HG02938 (cell line): ENCODE data around the gene PBX2.
A peak's percentile ranks its signal among the peaks of the same experiment; 100 is the strongest.
"Not testable (repeated sequence)": the region's sequence is repeated elsewhere in the genome, so short reads cannot be mapped to it uniquely, and the experiment has no call there.

Experiments
- ATAC-seq: cut with Tn5 transposase; IDR thresholded peaks from one replicate; pipeline ENCODE4 v1.9.1; 2021; ENCODE audit warnings: mild to moderate bottlenecking, moderate library complexity; ENCODE audit not compliant: unreplicated experiment

PBX2 gene

DNA sequence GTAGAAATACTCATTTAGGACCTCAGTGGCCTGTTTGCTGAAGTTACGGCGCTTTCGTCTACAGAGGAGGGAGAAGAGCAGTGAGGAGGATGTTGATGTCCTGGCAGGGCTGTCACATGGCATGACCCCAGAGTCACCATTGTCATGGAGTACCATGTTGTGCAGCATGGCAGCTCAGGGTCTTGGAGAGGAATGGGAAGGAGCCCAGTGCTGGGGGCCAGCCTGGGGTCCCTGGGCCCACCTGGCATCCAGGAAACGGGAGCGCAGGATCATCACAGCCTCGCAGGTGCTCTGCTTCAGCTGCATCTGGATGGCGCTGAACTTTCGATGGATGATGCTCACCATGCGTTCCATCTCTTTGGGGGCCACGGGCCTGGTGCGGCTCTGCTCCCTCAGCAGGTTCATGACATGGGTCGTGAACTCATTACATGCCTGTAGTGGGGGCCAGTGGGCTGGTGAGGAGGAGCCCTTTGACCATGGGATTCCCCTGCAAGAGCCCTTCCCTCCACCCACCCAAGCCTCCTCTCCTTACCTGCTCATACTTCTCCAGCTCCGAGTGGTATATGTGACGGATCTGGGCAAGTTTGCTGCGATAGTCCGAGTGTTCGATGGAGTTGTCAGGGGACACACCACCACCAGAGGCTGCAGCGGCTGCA, 2.1 kb downstream of the PBX2 start:
- ATAC-seq = not testable (repeated sequence)

DNA sequence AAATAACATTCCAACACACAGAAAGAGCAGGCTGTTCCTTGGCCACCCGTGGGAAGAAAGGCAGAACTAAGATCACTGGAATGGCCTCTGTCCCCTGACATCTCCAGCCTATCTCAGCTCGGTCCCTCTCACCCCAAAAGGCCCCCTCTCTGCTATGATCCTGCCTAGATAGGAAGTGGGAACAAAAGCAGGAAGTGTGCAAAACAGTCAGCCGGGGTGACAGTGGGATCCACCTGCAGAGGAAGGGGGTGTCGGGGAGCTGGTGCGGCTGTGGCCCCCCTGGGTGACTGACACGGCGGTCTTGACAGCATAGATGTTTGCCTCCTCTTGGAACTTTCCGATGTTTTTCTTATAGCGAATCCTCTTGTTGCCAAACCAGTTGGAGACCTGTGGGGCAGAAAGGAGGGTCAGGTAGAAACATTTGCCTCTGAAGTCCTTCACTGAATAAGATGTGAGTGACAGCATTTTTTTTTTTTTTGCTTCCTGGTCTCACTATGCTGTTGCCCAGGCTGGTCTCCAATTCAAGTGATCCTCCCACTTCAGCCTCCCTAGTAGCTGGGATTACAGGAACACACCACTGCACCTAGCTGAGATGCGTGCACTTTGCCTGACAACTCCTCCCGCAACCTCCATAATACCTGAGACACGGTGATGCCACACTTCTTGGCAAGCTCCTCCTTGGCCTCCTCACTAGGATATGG, 2.8 kb downstream of the PBX2 start:
- no peak for ATAC-seq

DNA sequence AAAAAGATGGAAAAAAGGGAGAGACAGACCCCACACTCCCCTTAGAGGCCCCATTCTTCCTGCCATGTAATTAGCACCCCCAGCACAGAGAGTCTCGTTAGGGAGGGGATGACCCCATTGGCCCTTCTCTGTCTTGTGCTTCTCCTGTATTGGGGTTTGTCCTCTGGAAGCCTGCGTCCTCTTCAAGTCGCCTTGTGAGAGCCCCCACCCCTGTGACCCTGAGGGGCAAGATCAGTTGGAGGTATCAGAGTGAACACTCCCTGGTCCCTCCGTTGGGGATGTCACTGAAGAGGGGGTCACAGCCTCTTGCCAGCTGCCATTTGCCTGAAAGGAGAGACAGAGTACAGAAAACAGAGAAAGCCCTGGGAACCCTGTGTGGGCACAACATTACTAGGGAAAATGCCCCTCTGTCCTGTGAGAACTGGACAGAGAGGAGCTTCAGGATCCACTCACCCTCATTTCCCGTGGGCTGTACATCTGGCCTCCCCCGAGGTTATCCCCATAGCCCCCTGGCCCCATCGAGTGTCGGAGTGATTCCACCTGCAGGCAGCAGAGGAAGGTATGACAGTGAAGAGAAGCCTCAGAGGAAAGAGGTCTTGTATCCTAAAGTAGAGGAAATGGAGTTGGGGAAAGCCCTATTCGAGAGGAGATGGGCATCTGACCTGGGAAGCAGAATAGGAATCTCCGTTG, 3.7 kb downstream of the PBX2 start:
- not testable (repeated sequence) for ATAC-seq

DNA sequence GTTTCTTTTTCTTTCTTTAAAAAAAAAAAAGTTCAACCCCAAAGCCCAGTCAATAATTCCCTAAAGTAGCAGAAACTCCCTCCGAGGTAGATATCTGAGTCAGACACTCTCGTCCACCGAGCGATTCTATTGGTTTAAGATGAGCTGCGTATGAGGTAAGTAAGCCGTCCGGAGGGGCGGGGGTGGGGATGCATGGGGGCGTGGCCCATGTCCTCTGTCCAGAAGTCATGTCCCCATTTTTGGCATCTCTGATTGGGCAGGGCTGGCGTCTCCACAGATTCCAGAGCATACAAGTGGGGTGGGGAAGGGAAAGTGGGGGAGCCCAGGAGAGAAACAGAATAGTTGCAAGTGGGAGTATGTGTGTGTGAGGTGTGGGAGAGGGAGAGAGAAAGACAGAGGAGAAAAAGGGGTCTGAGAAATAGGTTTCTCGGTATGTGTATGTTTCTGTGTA, 4.3 kb downstream of the PBX2 start:
- ATAC-seq = not testable (repeated sequence)

DNA sequence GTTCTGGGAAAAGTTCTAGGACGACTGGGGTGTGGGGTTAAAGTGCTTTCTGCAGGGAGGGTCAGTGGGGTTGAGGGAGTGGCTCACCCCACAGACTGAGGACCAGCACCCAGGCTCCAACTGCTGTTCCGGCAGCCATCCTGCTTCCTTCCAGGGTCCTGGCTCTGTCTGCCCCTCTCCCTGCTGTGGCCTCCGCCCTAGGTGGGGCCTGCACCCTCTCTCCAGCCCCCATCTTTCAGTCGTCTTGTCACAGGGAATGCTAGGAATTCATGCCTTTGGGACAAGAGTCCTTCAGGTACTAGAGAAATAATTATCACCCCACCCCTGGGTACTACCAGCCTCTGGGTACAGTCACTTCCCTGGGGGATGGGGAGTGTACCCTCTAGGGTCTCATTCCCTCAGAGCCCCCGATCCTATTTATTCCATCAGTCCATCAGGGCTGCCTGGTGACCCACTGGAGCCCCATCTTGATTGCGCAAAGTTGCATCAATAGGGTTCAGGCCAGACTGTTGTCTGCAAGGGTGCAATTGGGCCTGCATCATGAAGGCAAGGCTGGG, 5.8 kb downstream of the PBX2 start, which contains the start of gene AGER:
TSS of gene AGER (minus strand) at position 170 of the 557 bp plus-strand sequence. CDS start at position 139, 31 bp downstream.
- no peak for ATAC-seq

DNA sequence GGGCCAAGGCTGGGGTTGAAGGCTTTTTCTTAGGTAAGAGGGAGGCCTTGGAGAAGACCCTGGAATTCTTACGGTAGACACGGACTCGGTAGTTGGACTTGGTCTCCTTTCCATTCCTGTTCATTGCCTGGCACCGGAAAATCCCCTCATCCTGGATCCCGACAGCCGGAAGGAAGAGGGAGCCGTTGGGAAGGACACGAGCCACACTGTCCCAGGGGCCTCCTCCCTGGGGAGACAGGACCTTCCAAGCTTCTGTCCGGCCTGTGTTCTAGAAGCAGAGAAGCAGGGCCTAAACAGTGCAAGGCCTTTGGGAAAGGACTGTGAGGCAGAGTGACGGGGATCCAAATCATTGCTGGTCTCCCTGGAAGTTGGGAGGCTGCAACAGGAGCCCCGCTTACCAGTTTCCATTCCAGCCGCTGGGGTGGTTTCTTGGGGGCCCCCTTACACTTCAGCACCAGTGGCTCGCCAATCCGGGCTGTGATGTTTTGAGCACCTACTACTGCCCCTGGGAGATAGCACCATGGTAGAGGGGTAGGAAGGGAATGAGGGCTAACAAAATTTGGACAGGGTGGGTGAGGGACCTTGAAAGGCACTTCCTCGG, 6.4 kb downstream of the PBX2 start:
- no peak for ATAC-seq

DNA sequence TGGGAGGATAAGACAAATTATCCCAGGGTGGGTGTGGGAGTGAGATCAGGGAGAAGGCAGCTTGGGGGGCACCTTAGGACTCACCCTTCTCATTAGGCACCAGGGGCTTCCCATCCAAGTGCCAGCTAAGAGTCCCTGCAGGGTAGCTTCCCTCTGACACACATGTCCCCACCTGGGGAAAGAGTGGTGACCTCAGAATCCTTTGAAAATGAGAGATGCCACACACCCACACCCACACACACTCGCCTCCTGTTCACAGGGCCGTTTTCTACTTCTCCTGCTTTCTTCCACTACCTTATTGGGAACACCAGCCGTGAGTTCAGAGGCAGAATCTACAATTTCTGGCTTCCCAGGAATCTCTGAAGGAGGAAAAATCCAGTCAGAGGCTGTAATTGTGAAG, 7.0 kb downstream of the PBX2 start:
- ATAC-seq = no peak

DNA sequence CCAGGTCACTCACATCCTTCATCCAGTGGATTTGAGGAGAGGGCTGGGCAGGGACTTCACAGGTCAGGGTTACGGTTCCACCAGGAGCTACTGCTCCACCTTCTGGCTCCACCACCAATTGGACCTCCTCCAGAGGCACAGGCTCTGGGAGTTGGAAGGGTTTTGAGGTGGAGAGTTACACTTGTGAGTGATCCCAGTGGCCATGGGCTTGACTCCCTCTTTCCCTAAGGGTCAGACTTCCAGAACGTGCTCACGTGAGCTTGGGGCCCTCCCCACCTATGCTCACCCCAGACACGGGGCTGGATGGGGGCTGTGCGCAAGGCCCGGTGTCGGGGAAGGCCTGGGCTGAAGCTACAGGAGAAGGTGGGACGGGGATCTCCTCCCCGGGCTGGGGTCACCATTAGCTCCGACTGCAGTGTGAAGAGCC, 7.4 kb downstream of the PBX2 start:
- ATAC-seq = no peak

DNA sequence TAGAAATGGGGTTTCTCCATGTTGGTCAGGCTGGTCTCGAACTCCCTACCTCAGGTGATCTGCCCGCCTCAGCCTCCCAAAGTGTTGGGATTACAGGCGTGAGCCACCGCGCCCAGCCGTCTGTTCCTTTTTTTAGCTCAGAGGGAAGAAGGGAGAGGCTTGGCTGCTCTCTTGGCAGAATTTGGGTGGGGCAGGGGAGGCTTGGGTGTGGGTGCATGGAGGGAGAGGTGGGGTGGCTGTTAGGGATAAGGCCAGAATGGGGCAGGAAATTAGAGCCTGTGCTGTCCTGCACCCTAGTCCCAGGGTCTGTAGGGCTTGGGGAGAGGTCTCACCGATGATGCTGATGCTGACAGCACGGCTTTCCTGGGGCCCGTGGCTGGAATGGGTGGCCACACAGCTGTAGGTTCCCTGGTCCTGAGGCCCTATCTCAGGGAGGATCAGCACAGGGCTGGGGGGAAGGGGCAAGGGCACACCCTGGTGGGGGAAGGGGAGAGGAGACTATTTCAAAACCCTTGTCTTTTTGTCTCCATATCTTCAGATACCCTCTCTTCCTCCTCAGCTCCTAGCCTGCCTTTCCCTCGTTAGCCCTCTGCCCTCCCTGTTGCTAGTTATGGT, 8.0 kb downstream of the PBX2 start:
- ATAC-seq = no peak

DNA sequence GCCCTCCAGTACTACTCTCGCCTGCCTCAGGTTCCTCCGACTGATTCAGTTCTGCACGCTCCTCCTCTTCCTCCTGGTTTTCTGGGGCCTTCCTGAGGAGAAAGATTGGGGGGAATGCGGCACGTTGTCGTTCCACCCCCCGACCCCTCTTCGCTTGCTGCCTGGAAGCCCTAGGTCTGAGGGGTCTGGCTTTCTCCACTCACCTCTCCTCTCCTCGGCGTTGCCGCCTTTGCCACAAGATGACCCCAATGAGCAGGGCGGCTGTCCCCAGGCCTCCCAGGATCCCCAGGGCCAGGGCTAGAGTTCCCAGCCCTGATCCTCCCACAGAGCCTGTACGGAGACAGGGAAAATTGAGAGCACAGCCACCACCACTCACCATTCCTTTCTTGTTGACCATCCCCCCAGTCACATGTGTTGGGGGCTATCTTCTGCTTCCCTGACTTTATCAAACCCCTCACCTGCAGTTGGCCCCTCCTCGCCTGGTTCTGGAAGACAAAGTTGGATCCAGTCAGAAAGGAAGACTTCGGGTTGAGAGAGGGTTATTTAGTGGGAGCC, 8.8 kb downstream of the PBX2 start:
- ATAC-seq = no peak

DNA sequence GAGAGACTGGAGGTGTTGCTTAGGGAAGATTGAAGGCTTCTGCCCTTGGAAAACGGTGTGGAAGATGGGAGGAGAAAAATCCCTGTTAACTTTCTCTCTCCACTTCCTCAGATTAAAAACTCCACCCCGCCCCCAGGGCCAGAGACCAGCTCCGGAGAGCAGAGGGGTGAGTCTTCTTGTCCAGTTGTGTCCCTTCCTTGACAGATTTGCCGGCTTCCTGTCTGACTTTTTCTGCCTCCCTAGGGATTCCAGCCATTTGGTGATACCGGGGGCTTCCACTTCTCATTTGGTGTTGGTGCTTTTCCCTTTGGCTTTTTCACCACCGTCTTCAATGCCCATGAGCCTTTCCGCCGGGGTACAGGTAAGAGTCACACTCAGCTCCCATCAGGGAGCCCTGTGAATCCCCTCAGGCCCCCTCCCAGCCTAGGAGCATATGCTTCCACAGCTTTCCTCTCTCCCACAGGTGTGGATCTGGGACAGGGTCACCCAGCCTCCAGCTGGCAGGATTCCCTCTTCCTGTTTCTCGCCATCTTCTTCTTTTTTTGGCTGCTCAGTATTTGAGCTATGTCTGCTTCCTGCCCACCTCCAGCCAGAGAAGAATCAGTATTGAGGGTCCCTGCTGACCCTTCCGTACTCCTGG, 10.1 kb downstream of the PBX2 start:
- ATAC-seq = no peak

DNA sequence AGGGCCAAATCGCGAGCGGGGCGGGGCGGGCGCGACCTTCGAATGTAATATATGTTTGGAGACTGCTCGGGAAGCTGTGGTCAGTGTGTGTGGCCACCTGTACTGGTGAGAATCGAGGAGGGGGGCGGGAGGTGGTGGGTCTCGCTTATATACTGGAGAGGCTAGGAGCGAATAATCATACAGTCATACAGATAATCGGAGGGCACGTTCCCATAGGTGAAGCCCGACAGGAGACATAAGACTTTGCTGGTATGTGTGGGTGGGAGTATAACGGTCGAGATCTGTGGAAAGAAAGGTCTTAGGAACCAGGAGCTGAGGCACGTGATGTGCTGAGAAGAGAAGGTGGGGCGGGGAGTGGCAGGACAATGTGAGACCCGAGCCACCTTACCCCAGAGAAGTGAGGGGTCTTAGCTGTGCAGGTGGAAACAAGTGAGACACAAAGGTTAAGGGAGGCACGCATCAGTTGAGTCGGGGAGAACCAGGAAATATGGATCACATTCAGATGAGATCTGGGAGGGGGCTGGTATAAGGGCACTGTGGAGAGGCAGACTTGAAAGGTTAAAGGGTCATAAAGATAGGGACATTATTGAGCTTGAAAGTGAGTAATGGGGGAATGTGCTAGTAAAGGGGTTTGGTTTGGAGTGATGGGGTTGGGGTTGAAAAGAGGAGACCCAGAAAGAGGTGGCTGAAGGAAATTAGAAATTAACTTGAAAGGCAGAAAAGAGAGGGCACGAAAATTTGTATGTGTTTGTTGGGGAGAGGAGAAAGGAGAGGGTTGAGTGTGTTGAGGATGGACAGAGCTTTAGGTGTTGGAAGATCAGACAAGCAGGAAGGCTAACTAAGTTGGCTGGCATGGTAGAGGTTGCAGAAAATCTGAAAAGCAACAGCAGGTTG, 11.2 kb downstream of the PBX2 start:
- no peak for ATAC-seq

DNA sequence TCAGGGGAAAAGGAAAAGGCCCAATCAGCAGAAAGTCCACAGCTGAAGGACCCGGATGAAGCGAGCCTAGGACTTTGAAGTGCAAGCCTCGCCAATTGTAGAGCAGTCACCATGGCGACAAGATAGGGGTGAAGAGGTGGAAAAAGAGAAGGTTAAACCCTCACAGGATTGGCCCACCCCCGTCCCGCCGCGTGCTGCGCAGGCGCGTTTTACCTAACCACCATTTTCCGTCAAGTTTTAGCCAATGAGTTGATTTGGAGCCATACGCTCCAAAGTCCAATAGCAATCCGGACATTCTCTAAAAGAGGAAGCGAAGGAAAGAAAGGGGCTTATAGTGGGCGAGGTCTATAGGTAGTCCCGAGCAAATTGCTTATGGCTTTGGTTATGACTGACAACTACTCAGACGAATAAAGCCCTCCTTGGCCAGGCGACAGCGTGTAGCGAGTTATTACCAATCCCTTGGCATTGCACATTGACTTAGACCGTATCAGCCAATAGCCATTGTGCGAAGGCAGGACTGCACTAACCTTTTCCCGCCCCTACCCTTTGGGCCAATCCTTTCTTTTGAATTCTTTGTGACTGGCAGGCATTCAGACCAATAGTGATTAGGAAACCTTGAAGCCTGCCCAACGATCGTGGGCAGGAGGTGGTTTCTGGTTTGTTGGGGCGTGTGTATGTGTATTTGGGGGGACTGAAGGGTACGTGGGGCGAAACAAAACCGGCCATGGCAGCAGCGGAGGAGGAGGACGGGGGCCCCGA, 12.0 kb downstream of the PBX2 start, which contains the start of gene RNF5:
TSS of gene RNF5 (plus strand) at position 618 of the 759 bp plus-strand sequence. CDS start at position 725, 107 bp downstream.
- ATAC-seq = peak; percentile 75

DNA sequence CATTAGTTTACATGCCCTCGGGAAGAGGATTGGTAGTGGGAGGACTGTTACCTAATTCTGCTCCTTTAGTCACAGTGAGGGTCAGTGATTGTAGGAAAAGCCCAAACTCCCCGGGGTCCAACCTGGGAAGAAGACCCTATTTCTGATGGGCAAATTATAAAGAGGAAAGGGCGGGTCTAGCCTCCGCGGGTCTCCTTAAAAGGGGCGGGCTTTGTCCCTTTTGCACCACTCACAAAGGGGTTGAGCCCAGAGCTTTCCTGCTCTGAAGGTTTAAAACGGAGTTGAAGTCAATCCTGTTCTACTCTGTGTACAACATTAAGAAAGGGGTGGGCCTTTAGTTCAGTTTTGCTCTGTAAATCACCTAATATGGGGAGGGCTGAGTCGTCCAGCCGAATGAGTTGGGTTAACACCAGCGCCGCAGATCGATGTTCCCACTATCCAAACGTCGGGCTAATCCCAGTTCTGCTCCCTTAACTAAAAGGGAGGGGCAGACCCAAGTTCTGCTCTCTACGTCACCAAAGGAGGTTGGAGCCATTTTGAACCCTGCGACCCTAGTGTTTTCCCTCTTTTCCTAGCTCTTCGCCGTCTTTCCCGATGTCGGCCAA, 12.7 kb downstream of the PBX2 start:
- no peak for ATAC-seq

DNA sequence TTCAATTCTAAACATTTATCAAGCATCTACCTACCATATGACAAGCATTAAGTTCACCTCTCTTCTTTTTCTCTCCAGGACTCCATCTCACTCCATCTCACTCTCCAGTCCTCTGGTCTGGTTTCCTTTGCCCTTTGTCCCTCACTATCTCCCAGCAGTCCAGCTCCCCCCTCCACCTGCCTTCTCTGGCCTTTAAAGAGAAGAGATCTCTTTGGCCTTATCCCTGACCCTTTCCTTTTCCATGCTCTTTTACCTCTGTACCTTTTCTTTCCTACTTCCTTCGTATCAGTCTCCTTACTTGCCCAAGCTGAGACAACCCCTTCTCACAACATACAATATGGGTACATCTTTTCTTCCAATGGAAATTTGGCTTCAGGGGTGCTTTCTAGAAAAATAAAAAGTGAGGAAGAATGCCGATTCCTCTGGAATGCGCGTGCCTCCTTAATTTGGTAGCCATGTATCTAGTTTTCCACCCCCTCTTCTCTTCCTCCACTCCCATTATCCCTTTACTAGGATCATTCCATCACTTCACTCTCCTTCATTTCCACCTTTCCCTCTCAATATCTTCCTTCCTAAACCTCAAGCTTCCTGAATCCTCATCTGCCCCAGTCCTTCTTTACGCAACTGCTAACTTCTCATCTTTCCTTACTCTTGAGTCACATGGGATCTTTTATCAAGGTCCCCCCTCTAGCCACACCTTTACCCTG, 13.4 kb downstream of the PBX2 start:
- ATAC-seq = no peak

DNA sequence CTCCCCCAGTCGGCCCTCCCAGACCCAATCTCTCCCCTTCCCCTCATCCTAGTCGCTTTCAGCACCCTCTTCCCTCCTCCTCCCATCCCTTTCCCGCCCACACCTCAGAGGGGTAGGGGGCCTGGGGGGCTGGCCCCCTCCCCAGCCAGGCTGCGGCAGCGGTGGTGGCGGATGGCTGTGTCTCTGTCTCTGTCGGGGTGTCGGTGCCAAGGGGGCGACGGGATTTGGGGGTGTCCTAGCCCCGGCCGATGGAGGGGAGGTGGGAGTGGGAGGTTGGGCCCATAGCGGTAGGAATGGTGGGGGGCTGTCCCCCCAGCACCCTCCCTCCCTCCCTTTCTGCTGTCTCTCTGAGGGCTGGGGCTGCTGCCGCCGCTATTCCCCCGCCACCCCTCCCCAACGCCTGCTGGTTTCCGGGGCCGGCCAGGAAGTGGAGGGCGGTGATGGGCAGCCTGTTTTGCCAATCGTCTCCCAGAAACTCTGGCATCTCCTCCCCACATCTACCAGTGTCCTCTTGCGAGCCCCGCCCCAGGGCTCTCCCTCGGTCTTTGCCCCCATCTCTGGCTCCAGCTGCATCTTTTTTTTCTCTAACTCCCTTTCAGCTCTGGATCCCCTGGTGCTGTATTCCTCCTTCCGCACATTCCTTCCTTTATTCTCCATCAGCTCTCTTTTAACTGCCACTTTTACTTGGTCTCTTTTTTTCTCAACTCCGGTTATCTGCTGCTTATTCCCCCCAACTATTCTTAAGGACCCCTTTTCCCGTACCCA, 14.1 kb downstream of the PBX2 start, which contains the start of gene AGPAT1:
TSS of gene AGPAT1 (minus strand) at position 374 of the 765 bp plus-strand sequence. CDS start 4,588 bp downstream, outside the sequence.
- no peak for ATAC-seq
